ENCODE data around the gene SIAH1. TPM values are rescaled to one million over a fixed set of nuclear protein-coding genes. Genes with fewer than 3 reads are reported as not detected.
"Not testable (repeated sequence)": the region's sequence is repeated elsewhere in the genome, so short reads cannot be mapped to it uniquely, and the experiment has no call there.

SIAH1 gene
- total RNA-seq, 1 experiment from 2014 or later = 22.7 TPM

- no peak for TF ChIP-seq CTCF (IDR thresholded peaks at IDR 0.05 in 2 of 3, conservative IDR thresholded peaks at IDR 0.05 in 1 of 3; ENCODE audit: borderline replicate concordance in 1 of 3, insufficient read depth in 1 of 3, low read depth in 2 of 3, low read length in 2 of 3)
Observed at GRCh38 chr16:48318630-48319029, 66.6 kb downstream of the SIAH1 start (continued).

- Histone ChIP-seq H3K27ac (ENCODE audit: low read depth, low read length) (no peak overlapping the region), H3K9ac (ENCODE audit: low read length) (no peak overlapping the region), H3K36me3 (ENCODE audit: control insufficient read depth in 1 of 2, insufficient read depth in 2 of 2, low read length in 2 of 2) (no peaks in the 10 kb centered on the region), H4K20me1 (ENCODE audit: insufficient read depth) (0 out of 2 replicates have a peak, but pooled peaks cover 5% of the 10 kb centered on the region), H2AFZ (ENCODE audit: low read depth, low read length, poor library complexity, severe bottlenecking) (no peak overlapping the region), H3K9me3 (ENCODE audit: control insufficient read depth in 1 of 2, insufficient read depth in 1 of 2, low read depth in 1 of 2, low read length in 2 of 2) (no peaks in the 10 kb centered on the region), H3K27me3 (ENCODE audit: insufficient read depth, low read length) (no peaks in the 10 kb centered on the region), H3K4me1 (ENCODE audit: control insufficient read depth in 1 of 2, insufficient read depth in 2 of 2, low read length in 2 of 2) (peaks cover 5 to 10% of the 10 kb centered on the region in 2 experiments; a peak in 3 of 4 replicates), H3K4me3 (replicated peaks in 1 of 2; ENCODE audit: low read depth in 1 of 2, low read length in 2 of 2) (no peak overlapping the region), H3K79me2 (ENCODE audit: insufficient read depth, low read length) (no peaks in the 10 kb centered on the region; the same call in 1 of the 2 replicates), H3K4me2 (ENCODE audit: low read length) (peak overlapping the region; percentile 13; the same call in 1 of the 2 replicates), H3K9me2 (ENCODE audit: insufficient read depth) (no peaks in the 10 kb centered on the region)
- peak; percentile 28; the same call in 1 of the 2 replicates for TF ChIP-seq FOSL1 (IDR thresholded peaks at IDR 0.05; ENCODE audit: low read depth)
- TF ChIP-seq ZFX (IDR thresholded peaks at IDR 0.05) = no peak
- ATAC-seq = peak; percentile 52
- intact Hi-C loops (cut with micrococcal nuclease) = no loop called here
- ChIA-PET CTCF (no interaction called here), RAD21 (ENCODE audit: low non-redundant PET in 1 of 2, low total read pairs in 2 of 2, uncharacterized antibody in 2 of 2, unreplicated experiment in 2 of 2) (no interaction called here), POLR2A (no interaction called here)
- no TSS peak for BruUV-seq (replicated peaks)
- DNase-seq (ENCODE audit: low read depth, low spot score) = peak; percentile 10
Observed at GRCh38 chr16:48317614-48318315, 67.4 kb downstream of the SIAH1 start.

- TF ChIP-seq SIN3A (IDR thresholded peaks at IDR 0.05; ENCODE audit: low read depth) (no peak), CEBPB (IDR thresholded peaks at IDR 0.05; ENCODE audit: low read depth) (no peak), FOSL1 (IDR thresholded peaks at IDR 0.05; ENCODE audit: low read depth) (no peak), SP1 (IDR thresholded peaks at IDR 0.05; ENCODE audit: low read depth) (no peak), POLR2A (IDR thresholded peaks at IDR 0.05; ENCODE audit: borderline replicate concordance, extremely low read depth, insufficient read depth, insufficient read length) (no peak), POLR2AphosphoS5 (IDR thresholded peaks at IDR 0.05; ENCODE audit: low read depth, low read length) (no peak), ZFX (IDR thresholded peaks at IDR 0.05) (no peak)
- ChIA-PET CTCF (no interaction called here), POLR2A (no interaction called here), RAD21 (ENCODE audit: low non-redundant PET in 1 of 2, low total read pairs in 2 of 2, uncharacterized antibody in 2 of 2, unreplicated experiment in 2 of 2) (no interaction called here)
- Histone ChIP-seq H2AFZ (ENCODE audit: low read depth, low read length, poor library complexity, severe bottlenecking) (no peak overlapping the region), H3K9me2 (ENCODE audit: insufficient read depth) (no peaks in the 10 kb centered on the region), H3K27ac (ENCODE audit: low read depth, low read length) (no peak overlapping the region), H3K27me3 (ENCODE audit: insufficient read depth, low read length) (no peaks in the 10 kb centered on the region), H4K20me1 (ENCODE audit: insufficient read depth) (0 out of 2 replicates have a peak, but pooled peaks cover 5% of the 10 kb centered on the region), H3K4me1 (ENCODE audit: control insufficient read depth in 1 of 2, insufficient read depth in 2 of 2, low read length in 2 of 2) (peaks cover 5 to 10% of the 10 kb centered on the region in 2 experiments; a peak in 3 of 4 replicates), H3K36me3 (ENCODE audit: control insufficient read depth in 1 of 2, insufficient read depth in 2 of 2, low read length in 2 of 2) (no peaks in the 10 kb centered on the region), H3K9me3 (ENCODE audit: control insufficient read depth in 1 of 2, insufficient read depth in 1 of 2, low read depth in 1 of 2, low read length in 2 of 2) (no peaks in the 10 kb centered on the region), H3K79me2 (ENCODE audit: insufficient read depth, low read length) (no peaks in the 10 kb centered on the region; the same call in 1 of the 2 replicates), H3K4me2 (ENCODE audit: low read length) (peak overlapping the region; percentile 13; the same call in 1 of the 2 replicates), H3K4me3 (replicated peaks in 1 of 2; ENCODE audit: low read depth in 1 of 2, low read length in 2 of 2) (no peak overlapping the region), H3K9ac (ENCODE audit: low read length) (no peak overlapping the region)
- ATAC-seq (no peak), DNase-seq (ENCODE audit: low read depth, low spot score) (no peak)
- intact Hi-C loops (cut with micrococcal nuclease) = no loop called here
- BruUV-seq (replicated peaks) = no TSS peak
Observed at GRCh38 chr16:48317026-48317425, 68.2 kb downstream of the SIAH1 start.

GRCh38 chr16:48313905-48314304 lies 71.3 kb downstream of the SIAH1 start:
- H4K20me1 ChIP-seq (ENCODE audit: insufficient read depth); H3K36me3 ChIP-seq (ENCODE audit: control insufficient read depth in 1 of 2, insufficient read depth in 2 of 2, low read length in 2 of 2); H3K4me2 ChIP-seq (ENCODE audit: low read length); POLR2A ChIA-PET; H3K79me2 ChIP-seq (ENCODE audit: insufficient read depth, low read length); H3K4me3 ChIP-seq (replicated peaks in 1 of 2; ENCODE audit: low read depth in 1 of 2, low read length in 2 of 2); intact Hi-C loops (cut with micrococcal nuclease); DNase-seq (ENCODE audit: low read depth, low spot score); H3K9me3 ChIP-seq (ENCODE audit: control insufficient read depth in 1 of 2, insufficient read depth in 1 of 2, low read depth in 1 of 2, low read length in 2 of 2); BruUV-seq (replicated peaks); H3K9me2 ChIP-seq (ENCODE audit: insufficient read depth); ATAC-seq; H3K27ac ChIP-seq (ENCODE audit: low read depth, low read length); CTCF ChIA-PET; H3K27me3 ChIP-seq (ENCODE audit: insufficient read depth, low read length); H2AFZ ChIP-seq (ENCODE audit: low read depth, low read length, poor library complexity, severe bottlenecking); RAD21 ChIA-PET (ENCODE audit: low non-redundant PET in 1 of 2, low total read pairs in 2 of 2, uncharacterized antibody in 2 of 2, unreplicated experiment in 2 of 2); H3K9ac ChIP-seq (ENCODE audit: low read length): not testable (repeated sequence)
- peaks cover 5 to 10% of the 10 kb centered on the region in 2 experiments; a peak in 3 of 4 replicates for H3K4me1 ChIP-seq (ENCODE audit: control insufficient read depth in 1 of 2, insufficient read depth in 2 of 2, low read length in 2 of 2)
